Activated CD4-positive, alpha-beta T cell treated with anti-CD3 and anti-CD28 coated beads, Interleukin-2, amount 10 ng/mL, durations not matched to agents 24 days and 14 days (primary cell): ENCODE measurements around the gene NLGN1. TPM values are rescaled to one million over a fixed set of nuclear protein-coding genes. Genes with fewer than 3 reads are reported as not detected.

ENCODE experiments used
- DNase-seq: peaks from one replicate; pipeline ENCODE4 v3.0.0; 2022
- H3K27ac Mint-ChIP-seq: one replicate; pipeline ENCODE4 v1.8.0; 2022; ENCODE audit warnings: mild to moderate bottlenecking, mixed read lengths
- H3K27me3 Mint-ChIP-seq: one replicate; pipeline ENCODE4 v1.8.0; 2022; ENCODE audit warnings: mixed read lengths
- H3K36me3 Mint-ChIP-seq: one replicate; pipeline ENCODE4 v1.8.0; 2022; ENCODE audit warnings: low read depth, mild to moderate bottlenecking, mixed read lengths
- H3K4me1 Mint-ChIP-seq: one replicate; pipeline ENCODE4 v1.8.0; 2021; ENCODE audit warnings: mixed read lengths
- H3K4me3 Mint-ChIP-seq: one replicate; pipeline ENCODE4 v1.8.0; 2022; ENCODE audit warnings: mild to moderate bottlenecking, moderate library complexity, mixed read lengths
- H3K9me3 Mint-ChIP-seq: one replicate; pipeline ENCODE4 v1.8.0; 2021; ENCODE audit warnings: mixed read lengths
- intact Hi-C: fragments of 100-400 bp; cut with micrococcal nuclease; formaldehyde crosslinking; loops from one replicate; pipeline ENCODE4 v1.15.1; 2023
- total RNA-seq: library from RNA; stranded (reverse); gene quantifications from 2 replicates; pipeline ENCODE4 v1.2.3, GENCODE V29; 2022

The NLGN1 gene
- total RNA-seq, 1 donor from 2014 or later: not detected

- no peak for DNase-seq
- Mint-ChIP-seq H3K27me3 (no peaks in the 10 kb centered on the region), H3K4me3 (no peak overlapping the region), H3K36me3 (no peaks in the 10 kb centered on the region), H3K27ac (no peak overlapping the region), H3K4me1 (no peaks in the 10 kb centered on the region), H3K9me3 (no peaks in the 10 kb centered on the region)
- intact Hi-C loops: no loop called here
Observed at GRCh38 chr3:173742491-173742890, 344.9 kb downstream of the NLGN1 start.

GRCh38 chr3:173743111-173743510 lies 345.6 kb downstream of the NLGN1 start:
- intact Hi-C loops: no loop called here
- H3K4me3 Mint-ChIP-seq: no peak overlapping the region
- no peaks in the 10 kb centered on the region for H3K27me3 Mint-ChIP-seq
- DNase-seq: no peak
- no peak overlapping the region for H3K27ac Mint-ChIP-seq
- H3K9me3 Mint-ChIP-seq: no peaks in the 10 kb centered on the region
- H3K4me1 Mint-ChIP-seq: no peaks in the 10 kb centered on the region
- H3K36me3 Mint-ChIP-seq: no peaks in the 10 kb centered on the region

- no peak overlapping the region for H3K27ac Mint-ChIP-seq
- H3K36me3 Mint-ChIP-seq: no peaks in the 10 kb centered on the region
- no peaks in the 10 kb centered on the region for H3K4me1 Mint-ChIP-seq
- no peaks in the 10 kb centered on the region for H3K9me3 Mint-ChIP-seq
- intact Hi-C loops: no loop called here
- no peaks in the 10 kb centered on the region for H3K27me3 Mint-ChIP-seq
- no peak overlapping the region for H3K4me3 Mint-ChIP-seq
- DNase-seq: no peak
Observed at GRCh38 chr3:173743516-173743915, 346.0 kb downstream of the NLGN1 start.

DNA sequence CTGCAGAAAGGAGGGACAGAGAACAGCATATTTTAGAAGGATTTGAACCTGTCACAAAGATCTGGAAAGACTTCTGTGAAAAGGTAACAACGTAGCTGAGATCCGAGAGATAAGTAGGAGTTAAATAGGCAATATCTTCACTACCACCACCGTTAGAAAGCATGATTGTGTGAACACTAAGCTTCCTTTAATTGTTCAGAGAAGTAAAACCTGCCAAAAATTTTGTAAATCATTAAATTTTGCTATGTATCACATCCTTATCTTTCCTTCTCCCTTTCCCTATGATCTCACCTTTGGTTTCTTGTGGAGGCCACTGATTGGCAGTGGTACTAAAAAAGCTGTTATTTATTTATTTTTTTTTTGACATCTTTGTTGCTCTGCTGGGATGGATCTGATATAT lies 346.9 kb downstream of the NLGN1 start:
- no peak for DNase-seq
- Mint-ChIP-seq H3K4me1 (no peaks in the 10 kb centered on the region), H3K9me3 (no peaks in the 10 kb centered on the region), H3K27ac (no peak overlapping the region), H3K27me3 (no peaks in the 10 kb centered on the region), H3K4me3 (no peak overlapping the region), H3K36me3 (no peaks in the 10 kb centered on the region)
- intact Hi-C loops: no loop called here

DNA sequence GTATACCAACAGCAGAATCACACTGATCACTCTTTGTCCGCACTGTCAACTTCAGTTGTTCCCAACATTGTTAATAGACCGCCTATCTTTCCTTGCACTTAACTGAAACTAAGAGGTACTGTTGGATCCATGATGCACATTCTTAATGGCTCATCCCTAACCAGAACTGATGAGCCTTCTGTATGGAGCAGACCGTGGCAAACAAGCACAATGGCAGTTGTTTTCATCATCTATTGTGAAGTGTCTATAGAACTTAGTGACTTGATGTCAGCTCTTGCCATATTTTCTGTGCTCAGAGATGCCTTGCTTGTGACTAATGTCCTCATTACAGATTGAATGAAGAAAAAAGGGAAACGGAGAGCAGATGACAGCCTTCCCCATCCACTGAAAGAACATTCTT lies 347.4 kb downstream of the NLGN1 start:
- intact Hi-C loops: no loop called here
- H3K4me3 Mint-ChIP-seq: no peak overlapping the region
- no peaks in the 10 kb centered on the region for H3K36me3 Mint-ChIP-seq
- no peaks in the 10 kb centered on the region for H3K4me1 Mint-ChIP-seq
- H3K27me3 Mint-ChIP-seq: no peaks in the 10 kb centered on the region
- H3K9me3 Mint-ChIP-seq: no peaks in the 10 kb centered on the region
- H3K27ac Mint-ChIP-seq: no peak overlapping the region
- no peak for DNase-seq

- Mint-ChIP-seq H3K27ac (no peak overlapping the region), H3K4me3 (no peak overlapping the region), H3K27me3 (no peaks in the 10 kb centered on the region), H3K9me3 (no peaks in the 10 kb centered on the region), H3K4me1 (no peaks in the 10 kb centered on the region), H3K36me3 (no peaks in the 10 kb centered on the region)
- intact Hi-C loops: no loop called here
- DNase-seq: no peak
Observed at GRCh38 chr3:173745952-173746682, 348.6 kb downstream of the NLGN1 start.

DNA sequence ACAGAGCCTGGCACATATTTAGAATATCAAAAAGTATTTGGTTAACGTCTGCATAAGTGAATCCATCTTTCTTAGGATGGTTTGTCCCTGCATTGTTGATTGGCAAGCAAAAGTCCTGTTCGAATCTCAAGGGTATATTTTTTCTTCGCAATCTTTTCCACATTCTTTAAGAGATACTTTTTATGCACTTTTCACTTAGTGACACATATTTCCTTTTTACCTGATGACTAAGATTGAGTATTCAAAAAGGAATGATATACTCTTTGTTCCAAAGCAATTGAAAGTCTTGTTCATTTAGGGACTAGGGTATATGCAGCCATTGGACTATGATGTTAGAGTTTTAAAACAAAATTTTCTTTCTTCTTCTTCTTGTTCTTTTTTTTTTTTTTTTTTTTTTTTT lies 349.9 kb downstream of the NLGN1 start:
- H3K27me3 Mint-ChIP-seq: no peaks in the 10 kb centered on the region
- no peaks in the 10 kb centered on the region for H3K36me3 Mint-ChIP-seq
- no peaks in the 10 kb centered on the region for H3K4me1 Mint-ChIP-seq
- no peak for DNase-seq
- no peak overlapping the region for H3K27ac Mint-ChIP-seq
- no peak overlapping the region for H3K4me3 Mint-ChIP-seq
- H3K9me3 Mint-ChIP-seq: no peaks in the 10 kb centered on the region
- intact Hi-C loops: no loop called here

- Mint-ChIP-seq H3K4me3 (no peak overlapping the region), H3K4me1 (no peaks in the 10 kb centered on the region), H3K27me3 (no peaks in the 10 kb centered on the region), H3K9me3 (no peaks in the 10 kb centered on the region), H3K36me3 (no peaks in the 10 kb centered on the region), H3K27ac (no peak overlapping the region)
- intact Hi-C loops: no loop called here
- DNase-seq: no peak
Observed at GRCh38 chr3:173748105-173748504, 350.6 kb downstream of the NLGN1 start.

- H3K27ac Mint-ChIP-seq: no peak overlapping the region
- DNase-seq: no peak
Observed at GRCh38 chr3:173750095-173750494, 352.6 kb downstream of the NLGN1 start.

DNA sequence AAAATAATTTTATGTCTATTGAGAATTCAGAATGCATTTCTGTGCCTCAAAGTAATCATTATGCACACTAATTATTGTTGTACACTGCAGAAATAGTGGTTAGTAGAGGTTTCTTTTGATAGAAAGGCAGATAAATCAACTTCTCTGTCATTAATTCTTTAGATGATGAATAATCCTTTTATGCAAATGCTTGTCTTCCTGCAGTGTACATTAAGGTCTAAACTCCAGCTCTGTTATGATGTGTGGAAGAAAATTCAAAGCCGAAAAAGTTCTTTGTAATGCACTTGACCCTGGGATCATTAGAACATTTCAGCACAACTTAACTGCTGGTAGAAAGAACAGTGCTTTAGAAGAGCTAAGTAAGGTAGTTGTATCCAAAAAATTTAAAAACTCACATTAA lies 353.0 kb downstream of the NLGN1 start:
- H3K27me3 Mint-ChIP-seq: no peaks in the 10 kb centered on the region
- no peaks in the 10 kb centered on the region for H3K9me3 Mint-ChIP-seq
- no peak overlapping the region for H3K27ac Mint-ChIP-seq
- intact Hi-C loops: no loop called here
- H3K4me3 Mint-ChIP-seq: no peak overlapping the region
- DNase-seq: no peak
- H3K36me3 Mint-ChIP-seq: no peaks in the 10 kb centered on the region
- no peaks in the 10 kb centered on the region for H3K4me1 Mint-ChIP-seq

More at GRCh38 chr3:173750095-173750494, 352.6 kb downstream of the NLGN1 start:
- Mint-ChIP-seq H3K36me3 (no peaks in the 10 kb centered on the region), H3K9me3 (no peaks in the 10 kb centered on the region), H3K4me1 (no peaks in the 10 kb centered on the region), H3K4me3 (no peak overlapping the region), H3K27me3 (no peaks in the 10 kb centered on the region)
- intact Hi-C loops: no loop called here

GRCh38 chr3:173753593-173753992 lies 356.0 kb downstream of the NLGN1 start:
- DNase-seq: no peak
- no peak overlapping the region for H3K27ac Mint-ChIP-seq
- no peak overlapping the region for H3K4me3 Mint-ChIP-seq
- H3K36me3 Mint-ChIP-seq: no peaks in the 10 kb centered on the region
- no peaks in the 10 kb centered on the region for H3K9me3 Mint-ChIP-seq
- no peaks in the 10 kb centered on the region for H3K4me1 Mint-ChIP-seq
- H3K27me3 Mint-ChIP-seq: no peaks in the 10 kb centered on the region
- intact Hi-C loops: no loop called here

DNA sequence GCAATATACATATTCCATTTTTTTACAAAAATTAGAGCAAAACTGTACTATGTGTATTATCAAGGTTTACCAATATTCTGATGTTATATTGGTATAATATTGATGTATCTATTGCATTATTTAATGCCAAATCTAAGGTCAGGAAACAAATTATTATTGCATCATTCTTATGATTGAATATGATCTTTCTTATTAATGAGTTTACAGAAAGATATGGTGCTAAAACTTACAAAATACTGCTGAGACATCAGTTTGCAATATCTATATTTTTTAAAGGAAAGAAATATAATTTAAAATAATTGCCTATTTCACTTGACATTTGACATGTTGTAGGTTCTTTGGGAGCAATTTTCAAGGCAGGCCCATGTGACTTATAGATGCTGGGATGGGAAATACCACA lies 357.6 kb downstream of the NLGN1 start:
- H3K4me1 Mint-ChIP-seq: no peaks in the 10 kb centered on the region
- no peaks in the 10 kb centered on the region for H3K9me3 Mint-ChIP-seq
- H3K36me3 Mint-ChIP-seq: no peaks in the 10 kb centered on the region
- no peak for DNase-seq
- H3K4me3 Mint-ChIP-seq: no peak overlapping the region
- intact Hi-C loops: no loop called here
- no peak overlapping the region for H3K27ac Mint-ChIP-seq
- H3K27me3 Mint-ChIP-seq: no peaks in the 10 kb centered on the region

DNA sequence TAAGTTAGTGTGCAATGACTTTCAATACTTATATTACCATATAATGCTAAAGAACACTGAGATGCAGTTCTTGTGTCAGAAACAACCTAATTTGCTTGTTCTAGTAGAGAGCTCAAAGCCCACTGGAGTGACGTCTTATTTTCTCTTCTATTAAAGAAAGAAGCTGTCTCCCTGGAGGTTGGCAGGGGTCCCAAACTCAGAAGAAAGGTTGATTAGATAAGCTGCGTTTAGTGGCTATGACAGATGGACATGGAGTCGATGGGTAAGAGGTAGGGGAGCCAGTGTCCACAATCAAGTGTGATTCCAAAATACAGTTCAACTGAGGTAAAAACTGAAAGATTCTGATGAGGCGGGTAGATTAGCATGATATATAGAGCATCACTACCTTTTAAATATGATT lies 363.6 kb downstream of the NLGN1 start:
- DNase-seq: no peak
- no peaks in the 10 kb centered on the region for H3K27me3 Mint-ChIP-seq
- H3K9me3 Mint-ChIP-seq: no peaks in the 10 kb centered on the region
- no peaks in the 10 kb centered on the region for H3K36me3 Mint-ChIP-seq
- H3K4me1 Mint-ChIP-seq: no peaks in the 10 kb centered on the region
- H3K4me3 Mint-ChIP-seq: no peak overlapping the region
- no peak overlapping the region for H3K27ac Mint-ChIP-seq
- intact Hi-C loops: no loop called here

DNA sequence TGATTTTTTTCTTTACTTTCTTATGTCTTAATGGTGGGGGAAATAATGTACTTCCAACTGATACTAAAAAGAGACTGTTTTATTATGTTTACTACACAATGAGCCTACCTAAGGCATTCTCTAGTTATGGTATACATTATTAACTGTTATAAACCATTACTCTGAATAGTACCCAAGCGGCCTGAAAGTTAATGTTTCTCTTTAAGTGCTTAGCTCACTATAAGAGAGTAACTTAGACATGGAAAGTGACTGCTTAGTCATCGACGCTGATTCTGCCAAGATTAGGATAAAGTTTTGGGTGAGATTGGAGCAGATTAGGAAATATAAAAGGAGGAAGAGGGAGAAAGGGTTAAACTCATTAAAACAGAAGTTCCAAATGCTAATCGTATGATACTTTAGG lies 365.0 kb downstream of the NLGN1 start:
- Mint-ChIP-seq H3K36me3 (no peaks in the 10 kb centered on the region), H3K27ac (no peak overlapping the region), H3K27me3 (no peaks in the 10 kb centered on the region), H3K9me3 (no peaks in the 10 kb centered on the region), H3K4me1 (no peaks in the 10 kb centered on the region), H3K4me3 (no peak overlapping the region)
- intact Hi-C loops: no loop called here
- DNase-seq: no peak

GRCh38 chr3:173770011-173770410 lies 372.5 kb downstream of the NLGN1 start:
- H3K27ac Mint-ChIP-seq: no peak overlapping the region
- H3K36me3 Mint-ChIP-seq: no peaks in the 10 kb centered on the region
- no peaks in the 10 kb centered on the region for H3K27me3 Mint-ChIP-seq
- no peak overlapping the region for H3K4me3 Mint-ChIP-seq
- no peak for DNase-seq
- H3K9me3 Mint-ChIP-seq: no peaks in the 10 kb centered on the region
- no peaks in the 10 kb centered on the region for H3K4me1 Mint-ChIP-seq
- intact Hi-C loops: no loop called here
